GM21390 (cell line): Measurements from ENCODE around the gene SNRPA1.

Source experiments
- ATAC-seq: cut with Tn5 transposase; IDR thresholded peaks from one replicate; pipeline ENCODE4 v1.9.1; 2021; ENCODE audit not compliant: unreplicated experiment

SNRPA1 gene

DNA sequence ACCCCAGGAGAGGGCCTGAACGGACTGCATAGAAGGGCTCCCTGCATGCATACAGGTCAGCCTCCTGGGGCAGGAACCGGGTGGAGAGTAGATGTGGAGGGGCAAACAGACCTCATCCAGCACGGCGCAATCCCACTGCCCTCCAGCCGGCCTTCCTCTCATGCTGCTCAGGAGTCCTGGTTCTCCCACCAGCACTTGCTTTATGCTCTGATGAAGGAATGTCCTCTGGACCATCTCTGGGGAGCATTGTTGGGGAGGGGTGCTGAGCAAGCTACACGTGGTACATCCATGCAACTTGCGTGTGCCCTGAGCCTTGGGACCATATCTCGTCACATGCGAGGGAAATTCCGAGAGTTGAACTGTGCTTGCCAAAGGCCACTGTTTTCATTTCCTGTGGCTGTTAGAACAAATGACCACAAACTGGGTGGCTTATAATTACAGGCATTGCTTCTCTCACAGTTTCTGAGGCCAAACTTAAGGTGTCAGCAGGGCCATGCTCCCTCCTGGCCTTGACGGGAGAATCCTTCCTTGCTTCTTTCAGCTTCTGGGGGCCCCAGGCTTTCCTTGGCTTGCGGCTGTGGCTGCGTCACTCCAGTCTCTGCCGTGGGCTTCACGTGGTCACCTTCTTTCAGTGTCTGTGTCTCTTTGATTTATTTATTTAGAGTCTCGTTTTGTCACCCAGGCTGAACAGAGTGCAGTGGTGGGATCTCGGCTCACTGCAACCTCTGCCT, 30.0 kb downstream of the SNRPA1 start:
- no peak for ATAC-seq

DNA sequence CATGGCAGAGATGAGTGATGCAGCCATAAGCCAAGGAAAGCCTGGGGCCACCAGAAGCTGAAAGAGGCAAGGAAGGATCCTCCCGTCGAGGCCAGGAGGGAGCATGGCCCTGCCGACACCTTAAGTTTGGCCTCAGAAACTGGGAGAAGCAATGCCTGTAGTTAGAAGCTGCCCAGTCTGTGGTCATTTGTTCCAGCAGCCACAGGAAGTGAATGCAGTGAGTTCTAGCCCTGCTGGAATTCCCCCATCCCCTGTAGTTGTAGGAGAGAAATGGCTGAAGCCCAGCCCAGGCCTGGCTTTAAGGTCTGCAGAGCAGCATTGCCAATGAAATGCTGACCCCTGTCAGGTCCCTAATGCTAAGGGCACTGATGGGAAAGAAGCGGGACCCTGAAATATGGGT, 31.0 kb downstream of the SNRPA1 start:
- ATAC-seq: no peak

DNA sequence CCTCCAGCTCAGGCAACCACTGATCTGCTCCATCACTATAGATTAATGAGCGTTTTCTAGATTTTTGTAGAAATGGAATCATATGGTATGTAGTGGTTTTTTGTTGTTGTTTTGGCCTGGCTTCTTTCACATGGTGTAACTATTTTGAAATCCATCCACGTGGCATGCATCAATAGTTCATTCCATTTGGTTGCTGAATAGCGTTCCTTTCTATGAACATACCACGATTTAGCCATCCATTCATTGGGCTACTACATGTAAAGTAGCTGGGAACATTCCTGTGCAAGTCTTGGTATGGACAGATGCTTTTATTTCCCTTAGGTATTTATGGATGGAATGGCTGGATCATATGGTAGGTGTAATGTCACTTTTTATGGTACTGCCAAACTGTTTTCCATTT, 32.5 kb downstream of the SNRPA1 start:
- ATAC-seq: no peak

DNA sequence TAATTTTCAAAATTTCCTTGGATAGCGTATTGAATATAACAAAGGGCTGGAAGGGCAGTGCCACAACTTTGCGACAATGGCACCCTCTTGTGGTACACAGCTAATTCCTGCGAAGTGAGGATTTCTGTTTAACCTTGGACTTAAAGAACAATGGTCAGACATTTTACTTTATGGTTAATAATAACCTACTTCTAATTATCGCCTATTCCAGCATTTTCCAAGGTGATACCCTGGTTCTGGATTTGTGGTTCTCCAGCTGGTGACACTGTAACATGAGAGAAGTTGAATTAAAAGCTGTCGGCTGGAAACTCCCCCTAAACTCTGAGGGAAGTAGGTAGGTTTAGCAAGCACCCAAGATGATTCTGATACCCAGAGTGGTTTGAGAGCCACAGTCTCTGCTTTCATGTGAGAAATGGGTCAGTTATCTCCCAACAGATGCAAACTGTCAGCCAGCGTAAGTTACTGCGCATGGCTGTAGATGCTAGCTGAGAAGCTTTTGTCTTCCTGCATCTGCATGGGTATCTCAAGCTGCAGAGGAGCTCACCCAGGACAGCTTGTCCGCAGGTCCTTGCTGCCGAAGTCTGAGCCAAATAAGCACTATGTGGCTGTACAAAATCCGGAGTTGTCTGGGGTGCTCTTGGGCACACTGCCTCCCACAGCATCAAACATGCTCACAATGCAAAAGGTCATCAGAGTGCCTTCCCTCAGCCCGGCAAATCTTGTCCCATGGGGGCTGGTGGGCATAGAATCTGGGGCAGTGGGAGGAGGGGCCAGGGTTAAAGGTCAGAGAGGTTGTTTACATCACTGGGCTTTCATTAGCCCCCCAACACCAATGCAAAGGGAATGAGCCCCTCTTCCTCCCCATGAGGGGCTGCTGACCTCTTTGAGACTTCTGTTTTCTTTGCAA, 36.6 kb downstream of the SNRPA1 start:
- ATAC-seq: peak; percentile 61

DNA sequence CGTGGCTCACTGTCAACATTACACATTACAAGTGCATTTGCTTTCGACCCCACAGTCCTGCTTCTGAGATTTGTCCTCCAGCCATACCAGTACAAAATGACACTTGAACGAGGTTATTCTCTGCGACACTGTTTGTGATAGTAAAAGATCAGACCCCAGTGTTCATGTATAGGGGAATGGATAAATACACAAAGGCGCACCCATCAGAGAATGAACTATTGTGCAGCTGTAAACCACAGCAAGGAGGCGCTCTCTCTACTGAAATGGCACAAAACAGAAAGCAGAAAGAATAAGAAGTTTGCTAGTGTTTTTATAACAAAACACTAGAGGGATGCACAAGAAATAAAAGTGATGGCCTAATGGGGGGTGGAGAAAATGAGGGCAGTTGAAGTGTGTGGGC, 38.3 kb downstream of the SNRPA1 start:
- no peak for ATAC-seq

DNA sequence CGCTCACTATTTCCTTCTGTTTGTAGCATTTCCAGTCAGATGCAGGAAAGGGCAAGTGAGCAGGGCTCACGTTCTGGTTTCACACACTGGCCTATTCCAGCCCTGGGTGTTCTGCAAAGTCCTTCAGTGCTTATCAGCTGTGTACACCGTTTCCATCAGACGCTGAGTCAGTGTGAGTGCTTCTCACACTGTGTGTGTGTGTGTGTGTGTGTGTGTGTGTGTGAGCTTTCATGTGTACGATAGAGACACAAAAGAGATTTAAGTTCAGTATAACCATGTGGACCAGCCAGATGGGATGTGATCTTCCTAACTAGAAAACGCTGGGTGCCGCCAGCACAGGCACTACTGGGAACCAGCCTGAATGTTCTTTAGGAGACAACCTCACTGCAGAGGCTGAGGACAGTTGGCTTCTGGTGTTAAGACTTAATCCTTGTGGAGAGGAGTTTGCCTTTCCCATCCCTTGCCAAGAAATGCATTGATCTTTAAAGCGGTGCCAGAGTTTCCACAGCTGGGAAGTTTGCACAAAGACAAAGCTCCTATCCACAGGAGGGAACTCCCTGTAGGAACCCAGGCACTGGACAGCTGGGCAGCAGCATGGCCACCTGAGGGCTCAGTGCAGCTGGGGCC, 39.3 kb downstream of the SNRPA1 start:
- ATAC-seq: no peak

DNA sequence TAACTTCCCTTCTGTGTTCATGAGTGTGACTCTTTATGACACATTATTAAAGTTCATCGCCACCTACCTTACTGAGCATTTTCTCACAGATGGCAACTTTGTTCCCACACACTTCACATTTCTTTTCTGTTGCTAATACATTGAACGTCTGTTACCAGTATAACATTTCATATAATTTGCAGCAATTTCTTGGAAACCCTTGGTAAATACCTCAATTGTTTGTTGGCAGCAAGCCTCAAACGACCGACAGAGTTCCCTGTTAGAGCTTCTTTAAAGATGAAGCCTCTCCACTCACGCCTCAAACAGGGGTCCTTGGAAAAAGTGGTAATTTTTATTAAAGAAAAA, 40.0 kb downstream of the SNRPA1 start:
- no peak for ATAC-seq

DNA sequence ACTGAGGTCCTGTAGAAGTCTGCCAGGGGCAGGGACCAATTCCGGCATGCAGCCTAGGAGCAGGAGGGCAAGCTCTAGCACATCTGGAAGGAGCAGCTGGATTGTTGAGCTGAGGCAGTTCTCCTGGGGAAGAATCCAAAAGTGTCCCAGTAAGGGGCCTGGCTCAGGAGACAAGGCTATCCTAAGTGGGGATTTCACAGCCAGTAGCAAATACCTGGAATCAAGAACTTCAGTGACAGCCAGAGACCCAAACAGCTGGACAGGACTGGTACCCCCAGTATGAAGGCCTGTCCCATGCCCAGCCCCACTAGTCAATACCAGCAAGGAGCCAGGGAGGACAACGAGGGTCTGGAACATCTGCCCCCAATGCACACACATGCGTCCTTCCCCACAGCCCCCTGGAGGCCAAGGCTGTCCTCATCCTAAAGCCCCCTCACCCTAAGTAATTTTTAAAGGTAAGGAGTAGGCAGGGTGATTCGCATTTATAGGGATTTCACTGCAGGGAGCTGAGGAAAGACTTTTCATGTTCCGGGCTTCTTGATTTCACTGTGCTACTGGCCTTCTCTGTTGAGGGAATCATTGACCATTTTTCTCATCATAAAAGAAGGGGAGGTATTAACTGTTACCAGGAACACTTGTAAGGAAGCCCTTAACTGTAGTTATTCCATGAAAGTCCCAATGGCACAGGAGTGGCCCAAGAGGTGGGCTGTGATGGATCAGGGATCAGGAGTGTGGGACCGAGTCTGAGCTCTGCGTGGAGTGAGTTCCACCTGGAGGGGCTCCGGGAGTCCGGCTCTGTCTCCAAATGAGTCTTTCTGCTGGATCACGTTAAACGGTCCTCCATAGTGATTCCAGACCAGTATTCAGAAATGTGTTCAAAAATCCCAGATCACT, 40.6 kb downstream of the SNRPA1 start:
- no peak for ATAC-seq

DNA sequence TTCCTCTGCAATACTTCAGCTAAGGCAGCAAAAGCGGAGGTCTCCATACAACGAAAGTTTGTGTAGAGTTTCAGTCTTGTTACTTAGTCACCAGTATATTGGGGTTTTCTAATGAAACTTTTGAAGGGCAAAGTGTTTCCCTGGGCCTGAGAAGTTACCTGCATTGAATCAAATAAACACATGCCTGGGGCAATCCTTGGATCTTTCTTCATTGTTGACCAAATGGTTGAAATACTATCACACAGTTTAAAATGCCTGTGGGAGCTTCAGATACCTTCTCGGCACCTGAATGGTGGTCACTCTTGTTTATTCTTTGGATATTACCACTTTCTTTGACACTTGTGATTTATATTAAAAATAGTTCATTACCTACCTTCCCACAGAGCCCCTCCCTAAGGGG, 42.2 kb downstream of the SNRPA1 start:
- peak; percentile 12 for ATAC-seq

DNA sequence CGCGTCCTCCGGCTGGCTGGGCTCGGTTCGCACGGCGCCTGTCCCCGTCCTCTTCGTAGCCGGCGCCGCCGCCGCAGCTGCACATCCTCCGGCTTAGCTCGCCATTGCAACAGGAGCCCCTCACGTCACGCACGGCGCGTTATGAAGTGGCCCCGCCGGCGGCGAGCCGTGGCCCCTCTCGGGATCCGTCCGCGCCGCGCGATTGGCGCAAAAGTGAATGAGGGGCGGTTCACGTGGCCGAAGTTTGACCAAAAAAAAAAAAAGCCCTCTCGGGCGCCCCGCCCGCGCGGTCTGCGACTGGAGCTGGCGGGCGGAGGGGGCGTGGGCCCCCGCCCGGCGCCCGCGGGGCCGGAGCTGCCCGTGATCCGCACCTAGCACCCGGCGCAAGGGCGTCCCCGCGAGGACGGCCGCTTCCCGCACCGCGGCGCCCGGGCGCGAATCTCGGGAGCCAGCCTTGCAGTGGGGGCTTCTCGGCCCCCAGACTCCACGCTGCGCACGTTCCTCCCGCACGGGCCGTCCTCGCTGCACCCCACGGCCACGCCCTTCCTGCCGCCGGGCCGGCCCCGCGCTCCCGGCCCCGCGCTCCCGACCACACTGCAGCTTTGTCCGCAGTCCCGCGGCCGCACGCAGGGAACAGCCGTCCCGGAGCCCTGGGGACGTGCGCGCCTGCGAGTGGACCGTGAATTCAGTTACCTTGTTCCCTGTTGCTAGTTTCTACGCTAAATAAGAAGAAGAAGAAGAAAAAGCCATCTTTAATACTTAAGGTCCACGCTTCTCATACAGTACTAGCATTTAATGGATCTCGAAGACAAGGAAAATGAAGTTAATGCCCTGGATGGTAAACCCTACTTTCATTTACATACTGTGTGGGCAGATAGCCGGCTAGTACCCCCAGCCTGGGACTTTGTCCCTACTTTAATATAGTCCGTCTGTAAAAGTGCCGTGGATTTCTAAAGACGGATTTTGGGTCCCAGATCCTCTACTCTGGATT, 42.9 kb downstream of the SNRPA1 start, which contains the start of gene CHSY1:
Gene CHSY1, minus strand, starts transcription at position 219 of the 991 bp plus-strand sequence. CDS start 592 bp downstream, outside the sequence.
- ATAC-seq: peak; percentile 69

DNA sequence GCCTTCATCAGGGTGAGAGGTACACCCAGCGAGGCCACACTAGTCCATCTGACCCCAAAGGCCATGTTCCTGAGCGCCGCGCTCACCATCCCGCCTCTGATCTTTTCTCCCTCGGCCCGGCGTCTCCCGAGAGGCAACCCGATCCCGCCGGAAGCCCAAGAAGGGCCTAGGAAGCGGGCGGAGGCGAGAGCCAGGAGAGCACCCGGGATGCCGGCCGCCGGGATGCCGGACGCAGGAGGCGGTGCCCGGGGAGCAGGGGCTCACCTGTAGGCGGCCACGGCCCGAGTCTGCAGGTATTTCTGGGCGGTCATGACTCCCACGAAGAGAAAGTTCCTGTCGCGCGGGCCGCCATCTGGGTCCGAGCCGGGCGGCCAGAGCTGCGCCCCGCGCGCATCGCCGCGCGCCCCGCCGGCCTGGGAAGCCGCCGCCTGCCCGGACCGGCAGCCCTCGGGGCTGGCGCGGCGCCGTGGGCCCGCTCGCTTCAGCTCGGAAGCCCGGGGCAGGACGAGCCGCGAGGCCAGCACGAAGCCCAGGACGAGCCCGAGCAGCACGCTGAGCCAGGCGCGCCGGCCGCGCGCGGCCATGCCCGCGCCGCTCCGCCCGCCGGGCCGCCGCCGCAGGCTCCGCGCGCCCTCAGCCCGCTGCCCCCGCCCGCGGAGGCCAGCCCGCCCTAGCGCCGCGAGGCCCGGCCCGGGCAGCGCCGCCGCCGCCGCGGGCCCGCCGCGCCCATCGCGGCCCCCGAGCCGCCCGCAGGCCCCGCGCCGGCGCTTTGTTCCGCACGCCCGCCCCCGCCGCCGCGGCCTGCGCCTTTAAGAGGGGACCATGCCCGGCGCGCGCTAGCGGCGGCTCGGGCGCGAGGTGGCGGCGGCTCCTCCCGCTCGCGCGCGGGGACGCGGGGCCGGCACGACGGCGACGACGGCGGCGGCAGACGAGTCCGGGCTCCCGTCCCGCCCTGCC, 43.9 kb downstream of the SNRPA1 start:
- peak; percentile 32 for ATAC-seq

DNA sequence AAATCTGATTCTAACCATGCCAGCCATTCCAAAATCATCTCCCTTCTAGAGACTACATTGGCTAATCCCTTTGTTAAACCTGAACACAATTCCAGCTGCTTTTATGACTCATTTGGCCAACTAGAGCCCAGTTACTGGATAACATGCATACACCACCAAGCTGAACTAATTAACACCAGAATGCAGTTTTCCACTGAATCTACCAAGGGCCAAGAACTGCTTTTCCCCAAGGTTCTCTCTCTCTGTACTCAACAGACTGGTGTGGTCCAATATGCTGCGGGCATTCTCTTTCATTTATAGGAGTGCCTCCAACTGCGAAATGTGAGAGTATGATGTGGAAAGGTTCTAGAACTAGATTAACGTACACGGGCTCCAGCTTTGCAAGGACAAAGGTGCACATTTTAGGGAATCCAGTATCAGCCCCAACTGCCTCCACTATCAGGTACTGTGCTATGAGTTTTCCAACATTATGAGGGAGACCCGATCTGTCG, 44.7 kb downstream of the SNRPA1 start:
- ATAC-seq: no peak

DNA sequence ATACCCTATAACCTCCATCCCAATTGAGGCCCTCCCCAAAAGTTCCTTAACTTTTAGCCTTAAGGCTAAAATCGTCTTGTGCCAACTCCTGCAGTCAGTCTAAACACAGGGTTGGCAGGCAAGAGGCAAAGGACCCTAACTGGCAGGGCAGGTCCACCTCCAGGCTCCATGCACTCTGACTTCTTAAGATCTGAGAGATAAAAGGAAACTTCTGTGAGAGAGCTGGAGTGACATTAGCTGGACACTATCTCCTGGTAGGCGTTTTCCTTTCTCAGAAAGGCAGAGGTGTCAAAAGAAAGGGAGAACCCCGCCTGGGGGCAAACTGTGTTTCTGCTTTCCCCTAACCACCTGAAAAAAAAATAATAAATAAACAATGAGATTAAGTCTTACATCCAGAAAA, 46.8 kb downstream of the SNRPA1 start:
- ATAC-seq: no peak

DNA sequence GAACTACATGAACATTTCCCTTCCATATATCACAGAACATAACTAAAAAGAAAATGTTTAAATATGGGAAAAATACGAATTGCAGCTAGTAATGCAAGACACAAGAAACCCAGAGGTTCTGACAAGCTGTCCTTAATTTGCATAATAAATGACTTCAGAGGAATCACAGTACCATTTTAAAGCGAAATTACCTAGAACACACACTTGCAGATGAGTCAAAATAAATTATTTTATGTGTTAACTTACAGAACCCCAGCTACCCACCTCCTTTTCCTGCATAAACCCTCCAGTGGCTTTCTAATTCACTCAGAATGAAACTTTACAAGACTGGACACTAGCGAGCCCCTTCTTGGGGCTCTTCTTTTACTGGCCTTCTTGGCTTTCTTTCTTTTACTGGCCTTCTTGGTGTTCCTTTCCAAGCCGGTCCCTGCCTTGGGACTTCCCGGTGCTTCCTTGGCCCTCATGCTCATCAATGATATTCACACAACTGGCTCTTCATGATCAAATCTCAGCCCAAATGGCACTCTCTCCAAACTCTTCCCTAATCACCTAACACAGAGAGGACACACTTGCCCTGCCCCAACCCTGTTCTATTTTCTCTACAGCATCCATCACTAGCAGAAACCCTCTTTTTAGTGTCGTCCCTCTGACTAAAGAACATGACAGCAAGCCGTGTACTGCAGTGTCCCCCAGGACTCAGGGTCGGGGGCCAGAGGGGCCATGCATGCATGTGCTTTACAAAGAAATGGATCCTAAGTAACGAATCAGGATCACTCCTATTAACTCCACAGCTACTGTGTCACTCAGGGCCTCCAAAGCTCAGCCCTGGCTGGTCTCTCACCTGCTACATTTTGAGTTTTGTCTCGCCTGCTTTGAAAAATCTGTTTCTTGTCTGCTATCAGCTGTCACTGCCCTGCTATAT, 48.0 kb downstream of the SNRPA1 start:
- ATAC-seq: no peak

DNA sequence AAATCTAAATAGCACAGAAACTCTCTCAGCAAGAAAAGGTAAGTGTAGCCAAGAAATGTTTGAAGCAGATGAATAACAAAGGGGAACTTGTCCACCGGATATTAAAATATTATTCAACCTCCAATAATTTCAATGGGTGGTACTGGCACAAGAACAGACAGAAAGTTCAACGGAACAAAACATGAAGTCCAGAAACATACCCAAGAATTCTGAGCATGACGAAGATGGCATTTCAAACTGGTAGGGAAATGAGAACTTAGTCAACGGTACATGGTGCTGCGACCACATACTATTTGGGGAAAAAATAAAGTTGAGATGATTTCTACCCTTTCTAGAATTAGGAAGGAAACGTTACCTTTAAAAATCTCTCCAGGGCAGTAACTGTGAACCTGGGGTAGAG, 48.7 kb downstream of the SNRPA1 start:
- no peak for ATAC-seq

DNA sequence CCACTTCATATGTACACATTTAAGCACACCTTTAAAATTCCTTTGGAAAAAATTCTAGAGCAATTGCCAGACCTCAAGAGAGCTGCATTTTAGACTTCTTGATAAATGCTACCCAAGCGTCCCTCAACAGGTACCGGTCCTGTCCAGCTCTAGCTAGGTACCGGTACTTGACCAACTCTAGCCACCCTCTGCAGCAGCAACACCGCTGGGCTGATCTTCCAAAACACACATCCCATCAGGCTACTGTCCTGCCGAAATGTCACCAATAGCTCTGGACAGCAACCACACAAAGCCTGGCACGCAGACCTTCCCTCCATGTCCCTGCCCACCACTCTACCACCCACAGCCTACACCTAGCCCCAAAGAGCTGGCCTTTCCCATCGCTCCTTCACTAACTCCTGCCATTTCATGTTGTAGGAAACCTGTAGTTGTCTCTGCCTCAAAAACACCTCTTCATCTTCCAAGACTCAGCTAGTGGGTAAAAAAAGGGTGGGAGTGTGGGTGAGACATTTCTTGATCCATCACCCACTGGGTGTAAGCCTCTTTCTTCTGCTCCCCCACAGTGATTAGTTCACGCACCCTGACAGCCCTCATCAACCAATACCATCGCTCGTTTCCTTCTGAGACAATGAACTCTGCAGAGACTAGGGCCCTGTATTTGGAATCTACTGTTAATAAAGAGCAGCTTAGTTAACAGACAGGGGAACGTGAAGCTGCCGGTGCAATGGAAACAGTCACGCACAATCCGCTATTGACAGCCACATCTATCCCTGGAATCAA, 50.0 kb downstream of the SNRPA1 start:
- no peak for ATAC-seq
